ENCODE results near the gene MYO1D.

Gene MYO1D

GRCh38 chr17:32863559-32863958 lies 13.4 kb downstream of the MYO1D start:
- H3K79me1 ChIP-seq (ENCODE audit: low read length) = peaks cover 4% of the 10 kb centered on the region
- H3K18ac ChIP-seq (ENCODE audit: low read length) = no peak overlapping the region
- H2BK120ac ChIP-seq (ENCODE audit: low read depth, low read length) = no peak overlapping the region
- H2BK15ac ChIP-seq (replicated peaks; ENCODE audit: low read depth) = no peak overlapping the region
- H3K4me2 ChIP-seq (ENCODE audit: low read length) = no peak overlapping the region
- no peak overlapping the region for H3K27ac ChIP-seq (ENCODE audit: low read depth, low read length)
- H3K36me3 ChIP-seq (ENCODE audit: control insufficient read depth, insufficient read depth, low read length) = no peaks in the 10 kb centered on the region
- no peaks in the 10 kb centered on the region for H3K79me2 ChIP-seq (ENCODE audit: control insufficient read depth, insufficient read depth, low read length)
- no CpG with 5 or more reads among the region's 1 CpG for WGBS (ENCODE audit: extremely low coverage, insufficient coverage, low lambda C conversion rate)
- H2BK5ac ChIP-seq (ENCODE audit: low read length) = no peak overlapping the region
- no peak overlapping the region for H3K56ac ChIP-seq (ENCODE audit: low read length)
- H3K4me1 ChIP-seq (ENCODE audit: control insufficient read depth, low read depth, low read length) = no peaks in the 10 kb centered on the region
- no peak overlapping the region for H4K5ac ChIP-seq (ENCODE audit: low read length)
- H3K23ac ChIP-seq (ENCODE audit: low read length) = no peak overlapping the region
- H3K27me3 ChIP-seq (ENCODE audit: insufficient read depth, low read length, poor library complexity) = no peaks in the 10 kb centered on the region
- H4K8ac ChIP-seq (ENCODE audit: low read depth, low read length) = no peak overlapping the region
- no peak for DNase-seq
- H3K4me3 ChIP-seq (ENCODE audit: low read length) = no peak overlapping the region
- H3K9ac ChIP-seq (ENCODE audit: low read length) = no peak overlapping the region
- H2AK5ac ChIP-seq (ENCODE audit: low read length) = no peak overlapping the region
- no peak overlapping the region for H3K4ac ChIP-seq (ENCODE audit: low read depth, low read length)

DNA sequence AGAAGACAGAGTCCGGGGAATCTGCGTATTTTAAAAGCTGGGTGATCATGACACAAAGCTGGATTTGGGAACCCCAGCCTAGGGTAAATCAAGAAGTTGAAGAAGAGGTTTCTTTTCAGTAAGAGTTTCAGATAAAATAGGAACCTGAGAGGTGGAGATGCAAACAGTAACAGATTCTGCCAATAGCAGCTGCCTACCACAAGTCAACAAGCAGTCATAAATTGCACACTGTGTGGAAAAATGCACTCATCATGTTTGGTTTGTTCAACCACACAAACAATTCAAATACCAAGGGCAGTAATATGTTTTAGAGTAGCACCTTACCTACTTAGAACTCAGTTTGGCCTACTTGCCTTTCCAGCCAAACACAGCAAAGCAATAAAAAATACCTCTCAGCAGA lies 14.0 kb downstream of the MYO1D start:
- no peak overlapping the region for H3K9ac ChIP-seq (ENCODE audit: low read length)
- H2BK15ac ChIP-seq (replicated peaks; ENCODE audit: low read depth) = no peak overlapping the region
- no CpG with 5 or more reads among the region's 2 CpGs for WGBS (ENCODE audit: extremely low coverage, insufficient coverage, low lambda C conversion rate)
- H3K79me1 ChIP-seq (ENCODE audit: low read length) = no peaks in the 10 kb centered on the region
- no peaks in the 10 kb centered on the region for H3K36me3 ChIP-seq (ENCODE audit: control insufficient read depth, insufficient read depth, low read length)
- no peak for DNase-seq
- H4K5ac ChIP-seq (ENCODE audit: low read length) = no peak overlapping the region
- H3K4me1 ChIP-seq (ENCODE audit: control insufficient read depth, low read depth, low read length) = no peaks in the 10 kb centered on the region
- H3K27ac ChIP-seq (ENCODE audit: low read depth, low read length) = no peak overlapping the region
- H3K18ac ChIP-seq (ENCODE audit: low read length) = peak overlapping the region; percentile 80
- no peaks in the 10 kb centered on the region for H3K27me3 ChIP-seq (ENCODE audit: insufficient read depth, low read length, poor library complexity)
- H3K4me2 ChIP-seq (ENCODE audit: low read length) = no peak overlapping the region
- H3K4ac ChIP-seq (ENCODE audit: low read depth, low read length) = no peak overlapping the region
- no peak overlapping the region for H2BK120ac ChIP-seq (ENCODE audit: low read depth, low read length)
- no peak overlapping the region for H2BK5ac ChIP-seq (ENCODE audit: low read length)
- H3K23ac ChIP-seq (ENCODE audit: low read length) = no peak overlapping the region
- no peak overlapping the region for H2AK5ac ChIP-seq (ENCODE audit: low read length)
- H4K8ac ChIP-seq (ENCODE audit: low read depth, low read length) = no peak overlapping the region
- H3K79me2 ChIP-seq (ENCODE audit: control insufficient read depth, insufficient read depth, low read length) = no peaks in the 10 kb centered on the region
- no peak overlapping the region for H3K56ac ChIP-seq (ENCODE audit: low read length)
- H3K4me3 ChIP-seq (ENCODE audit: low read length) = no peak overlapping the region

- Histone ChIP-seq H3K4ac (ENCODE audit: low read depth, low read length) (no peak overlapping the region), H3K79me2 (ENCODE audit: control insufficient read depth, insufficient read depth, low read length) (no peaks in the 10 kb centered on the region), H2AK5ac (ENCODE audit: low read length) (no peak overlapping the region), H4K5ac (ENCODE audit: low read length) (no peak overlapping the region), H2BK5ac (ENCODE audit: low read length) (no peak overlapping the region), H3K4me1 (ENCODE audit: control insufficient read depth, low read depth, low read length) (no peaks in the 10 kb centered on the region), H3K23ac (ENCODE audit: low read length) (no peak overlapping the region), H3K4me3 (ENCODE audit: low read length) (no peak overlapping the region), H3K79me1 (ENCODE audit: low read length) (no peaks in the 10 kb centered on the region), H3K36me3 (ENCODE audit: control insufficient read depth, insufficient read depth, low read length) (no peaks in the 10 kb centered on the region), H2BK120ac (ENCODE audit: low read depth, low read length) (no peak overlapping the region), H3K27ac (ENCODE audit: low read depth, low read length) (no peak overlapping the region), H2BK15ac (replicated peaks; ENCODE audit: low read depth) (no peak overlapping the region), H3K27me3 (ENCODE audit: insufficient read depth, low read length, poor library complexity) (no peaks in the 10 kb centered on the region), H3K56ac (ENCODE audit: low read length) (no peak overlapping the region), H3K18ac (ENCODE audit: low read length) (no peak overlapping the region), H3K9ac (ENCODE audit: low read length) (no peak overlapping the region), H4K8ac (ENCODE audit: low read depth, low read length) (no peak overlapping the region), H3K4me2 (ENCODE audit: low read length) (no peak overlapping the region)
- WGBS (ENCODE audit: extremely low coverage, insufficient coverage, low lambda C conversion rate) = no CpG with 5 or more reads among the region's 4 CpGs
- no peak for DNase-seq
Observed at GRCh38 chr17:32861981-32862380, 14.9 kb downstream of the MYO1D start.

GRCh38 chr17:32859857-32860525 lies 16.9 kb downstream of the MYO1D start:
- Histone ChIP-seq H3K56ac (ENCODE audit: low read length) (no peak overlapping the region), H2AK5ac (ENCODE audit: low read length) (no peak overlapping the region), H4K5ac (ENCODE audit: low read length) (no peak overlapping the region), H3K4ac (ENCODE audit: low read depth, low read length) (no peak overlapping the region), H3K4me2 (ENCODE audit: low read length) (no peak overlapping the region), H3K27me3 (ENCODE audit: insufficient read depth, low read length, poor library complexity) (no peaks in the 10 kb centered on the region), H3K4me3 (ENCODE audit: low read length) (no peak overlapping the region), H3K79me2 (ENCODE audit: control insufficient read depth, insufficient read depth, low read length) (no peaks in the 10 kb centered on the region), H3K4me1 (ENCODE audit: control insufficient read depth, low read depth, low read length) (no peaks in the 10 kb centered on the region), H3K9ac (ENCODE audit: low read length) (no peak overlapping the region), H4K8ac (ENCODE audit: low read depth, low read length) (no peak overlapping the region), H3K18ac (ENCODE audit: low read length) (no peak overlapping the region), H3K36me3 (ENCODE audit: control insufficient read depth, insufficient read depth, low read length) (no peaks in the 10 kb centered on the region), H3K27ac (ENCODE audit: low read depth, low read length) (peak overlapping the region; percentile 13), H2BK15ac (replicated peaks; ENCODE audit: low read depth) (no peak overlapping the region), H2BK5ac (ENCODE audit: low read length) (no peak overlapping the region), H3K23ac (ENCODE audit: low read length) (no peak overlapping the region), H3K79me1 (ENCODE audit: low read length) (no peaks in the 10 kb centered on the region), H2BK120ac (ENCODE audit: low read depth, low read length) (no peak overlapping the region)
- WGBS (ENCODE audit: extremely low coverage, insufficient coverage, low lambda C conversion rate) = no CpG with 5 or more reads among the region's 2 CpGs
- DNase-seq = peak; percentile 92

DNA sequence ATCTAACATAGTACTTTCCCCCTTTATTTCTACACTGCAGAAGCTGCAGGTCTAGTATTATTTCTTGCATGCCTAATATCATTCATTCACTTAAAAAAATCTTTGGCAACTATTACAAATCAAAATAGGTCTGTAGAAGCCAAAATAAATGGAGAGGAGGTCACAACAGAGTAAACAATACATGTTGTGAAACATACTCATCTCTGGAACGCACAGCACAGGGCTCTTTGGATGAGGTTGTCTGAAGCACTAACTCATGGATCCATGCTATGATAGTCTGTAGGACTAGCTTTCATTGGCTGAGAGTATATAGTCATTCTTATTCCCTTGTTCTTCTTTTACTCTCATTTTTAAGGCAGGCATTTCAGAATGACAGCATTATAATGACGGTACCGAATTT lies 21.3 kb downstream of the MYO1D start:
- Histone ChIP-seq H3K79me2 (ENCODE audit: control insufficient read depth, insufficient read depth, low read length) (peaks cover 4% of the 10 kb centered on the region), H3K23ac (ENCODE audit: low read length) (no peak overlapping the region), H2BK15ac (replicated peaks; ENCODE audit: low read depth) (no peak overlapping the region), H4K8ac (ENCODE audit: low read depth, low read length) (no peak overlapping the region), H3K4me3 (ENCODE audit: low read length) (no peak overlapping the region), H3K4me2 (ENCODE audit: low read length) (no peak overlapping the region), H3K56ac (ENCODE audit: low read length) (no peak overlapping the region), H3K27me3 (ENCODE audit: insufficient read depth, low read length, poor library complexity) (no peaks in the 10 kb centered on the region), H2BK120ac (ENCODE audit: low read depth, low read length) (no peak overlapping the region), H3K27ac (ENCODE audit: low read depth, low read length) (no peak overlapping the region), H3K36me3 (ENCODE audit: control insufficient read depth, insufficient read depth, low read length) (no peaks in the 10 kb centered on the region), H3K9ac (ENCODE audit: low read length) (no peak overlapping the region), H3K18ac (ENCODE audit: low read length) (no peak overlapping the region), H3K4me1 (ENCODE audit: control insufficient read depth, low read depth, low read length) (peaks cover 2% of the 10 kb centered on the region), H4K5ac (ENCODE audit: low read length) (no peak overlapping the region), H2BK5ac (ENCODE audit: low read length) (no peak overlapping the region), H3K79me1 (ENCODE audit: low read length) (peaks cover 2% of the 10 kb centered on the region), H2AK5ac (ENCODE audit: low read length) (no peak overlapping the region), H3K4ac (ENCODE audit: low read depth, low read length) (no peak overlapping the region)
- no peak for DNase-seq
- WGBS (ENCODE audit: extremely low coverage, insufficient coverage, low lambda C conversion rate) = no CpG with 5 or more reads among the region's 3 CpGs

DNA sequence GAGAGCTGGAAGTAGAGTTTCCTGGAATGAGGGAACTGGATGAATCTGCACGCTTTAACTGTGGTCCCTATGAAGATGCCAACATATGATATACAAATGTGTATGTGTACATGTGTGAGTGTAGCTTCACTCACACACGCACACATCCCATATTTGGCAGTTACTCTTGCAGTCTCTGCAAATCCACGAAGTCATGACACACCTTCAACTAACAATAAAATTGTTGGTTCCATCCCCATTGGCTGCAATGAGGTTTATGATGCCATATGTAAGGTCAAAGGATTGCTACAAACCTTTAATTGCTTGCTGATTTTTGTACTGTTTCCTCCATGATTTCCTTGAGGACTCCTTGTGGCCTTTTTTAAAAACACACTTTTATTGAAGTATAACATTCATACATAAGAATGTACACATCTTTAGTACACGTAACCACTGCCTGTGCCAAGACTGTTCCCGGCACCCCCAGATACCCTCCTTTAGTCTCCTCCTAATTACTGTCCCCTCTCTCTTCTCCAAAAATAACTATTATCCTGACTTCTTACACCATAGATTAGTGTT lies 22.0 kb downstream of the MYO1D start:
- no peak overlapping the region for H2AK5ac ChIP-seq (ENCODE audit: low read length)
- no CpG with 5 or more reads among the region's 5 CpGs for WGBS (ENCODE audit: extremely low coverage, insufficient coverage, low lambda C conversion rate)
- H3K27me3 ChIP-seq (ENCODE audit: insufficient read depth, low read length, poor library complexity) = no peaks in the 10 kb centered on the region
- peaks cover 2% of the 10 kb centered on the region for H3K79me1 ChIP-seq (ENCODE audit: low read length)
- DNase-seq = no peak
- H3K27ac ChIP-seq (ENCODE audit: low read depth, low read length) = no peak overlapping the region
- H2BK120ac ChIP-seq (ENCODE audit: low read depth, low read length) = no peak overlapping the region
- H2BK5ac ChIP-seq (ENCODE audit: low read length) = no peak overlapping the region
- H3K56ac ChIP-seq (ENCODE audit: low read length) = no peak overlapping the region
- no peak overlapping the region for H3K18ac ChIP-seq (ENCODE audit: low read length)
- no peak overlapping the region for H3K4me2 ChIP-seq (ENCODE audit: low read length)
- H3K4me1 ChIP-seq (ENCODE audit: control insufficient read depth, low read depth, low read length) = peaks cover 2% of the 10 kb centered on the region
- no peak overlapping the region for H4K5ac ChIP-seq (ENCODE audit: low read length)
- H2BK15ac ChIP-seq (replicated peaks; ENCODE audit: low read depth) = no peak overlapping the region
- H3K4ac ChIP-seq (ENCODE audit: low read depth, low read length) = no peak overlapping the region
- H3K4me3 ChIP-seq (ENCODE audit: low read length) = no peak overlapping the region
- no peak overlapping the region for H3K9ac ChIP-seq (ENCODE audit: low read length)
- no peak overlapping the region for H4K8ac ChIP-seq (ENCODE audit: low read depth, low read length)
- H3K36me3 ChIP-seq (ENCODE audit: control insufficient read depth, insufficient read depth, low read length) = no peaks in the 10 kb centered on the region
- no peak overlapping the region for H3K23ac ChIP-seq (ENCODE audit: low read length)
- peaks cover 4% of the 10 kb centered on the region for H3K79me2 ChIP-seq (ENCODE audit: control insufficient read depth, insufficient read depth, low read length)
